KMS-11 (cell line): ENCODE measurements around the gene PPP1R14B.
A peak's percentile ranks its signal among the peaks of the same experiment; 100 is the strongest.

Experiments
- H2AFZ ChIP-seq: fragments of 200-600 bp; sonication (generic); 2 replicates; pipeline ENCODE4 v1.6.1; 2016; ENCODE audit warnings: antibody characterized with exemption, mixed run types, low read depth
- H3K27ac ChIP-seq: fragments of 200-600 bp; sonication (generic); 2 replicates; pipeline ENCODE4 v1.6.1; 2016; ENCODE audit warnings: mild to moderate bottlenecking, mixed run types
- H3K27me3 ChIP-seq: fragments of 200-600 bp; sonication (generic); 2 replicates; pipeline ENCODE4 v1.6.1; 2017; ENCODE audit warnings: mild to moderate bottlenecking, low read depth, mixed run types, moderate library complexity; ENCODE audit not compliant: insufficient read depth
- H3K36me3 ChIP-seq: fragments of 200-600 bp; sonication (generic); 2 replicates; pipeline ENCODE4 v1.6.1; 2017; ENCODE audit warnings: mild to moderate bottlenecking, mixed run types; ENCODE audit not compliant: insufficient read depth
- H3K4me1 ChIP-seq: fragments of 200-600 bp; sonication (generic); 2 replicates; pipeline ENCODE4 v1.6.1; 2016; ENCODE audit warnings: mild to moderate bottlenecking, low read depth, mixed run types; ENCODE audit not compliant: poor library complexity, severe bottlenecking
- H3K4me2 ChIP-seq: fragments of 200-600 bp; sonication (generic); 2 replicates; pipeline ENCODE4 v1.7.0; 2016; ENCODE audit warnings: mild to moderate bottlenecking, mixed run types
- H3K4me3 ChIP-seq: fragments of 200-600 bp; sonication (generic); IDR thresholded peaks from 2 replicates; pipeline ENCODE4 v1.6.1; 2017; ENCODE audit warnings: low read depth, low read length, mixed read lengths; ENCODE audit not compliant: insufficient read depth
- H3K79me2 ChIP-seq: fragments of 200-600 bp; sonication (generic); 2 replicates; pipeline ENCODE4 v1.6.1; 2016; ENCODE audit warnings: low read depth, mixed run types; ENCODE audit not compliant: insufficient read depth
- H3K9ac ChIP-seq: fragments of 200-600 bp; sonication (generic); 2 replicates; pipeline ENCODE4 v1.6.1; 2016; ENCODE audit warnings: mild to moderate bottlenecking, mixed run types
- H4K20me1 ChIP-seq: fragments of 200-600 bp; sonication (generic); 2 replicates; pipeline ENCODE4 v1.6.1; 2016; ENCODE audit warnings: mild to moderate bottlenecking, mixed run types; ENCODE audit not compliant: insufficient read depth
- TF ChIP-seq, protein P1 (sequence below): fragments of 200-600 bp; sonication (generic); conservative IDR thresholded peaks from 2 replicates; pipeline ENCODE4 v1.6.1; 2017; ENCODE audit warnings: low read depth, mild to moderate bottlenecking, antibody characterized with exemption, low read length, moderate library complexity, mixed read lengths

The PPP1R14B gene

DNA sequence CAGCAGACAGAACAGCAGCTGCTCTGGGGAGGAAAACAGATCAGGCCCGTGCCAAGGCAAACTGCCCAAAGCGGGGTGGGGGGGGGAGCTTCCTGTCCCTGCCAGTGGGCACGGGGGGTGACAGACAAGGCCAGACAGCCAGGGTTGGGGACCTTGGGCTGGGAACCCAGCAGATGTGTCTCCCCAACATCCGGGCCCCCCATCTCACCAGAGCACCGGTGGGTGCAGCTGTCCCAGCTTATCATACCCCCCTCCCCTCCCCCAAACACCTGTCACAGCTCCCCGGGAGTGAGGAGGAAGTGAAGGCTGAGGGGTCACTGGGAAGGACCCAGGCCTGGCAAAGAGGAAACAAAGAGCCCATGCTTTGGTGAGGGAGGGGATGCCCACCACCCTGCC, 1.3 kb downstream of the PPP1R14B start:
- Histone ChIP-seq H4K20me1 (no peaks in the 10 kb centered on the region), H3K27me3 (no peaks in the 10 kb centered on the region), H2AFZ (no peak overlapping the region), H3K4me2 (peak overlapping the region; percentile 73), H3K27ac (peak overlapping the region; percentile 66), H3K9ac (peak overlapping the region; percentile 81), H3K4me1 (peaks cover 22% of the 10 kb centered on the region), H3K36me3 (peaks cover 4% of the 10 kb centered on the region; the same call in 1 of the 2 replicates), H3K79me2 (peaks cover 31% of the 10 kb centered on the region), H3K4me3 (no peak overlapping the region)
- TF ChIP-seq, protein P1, sequence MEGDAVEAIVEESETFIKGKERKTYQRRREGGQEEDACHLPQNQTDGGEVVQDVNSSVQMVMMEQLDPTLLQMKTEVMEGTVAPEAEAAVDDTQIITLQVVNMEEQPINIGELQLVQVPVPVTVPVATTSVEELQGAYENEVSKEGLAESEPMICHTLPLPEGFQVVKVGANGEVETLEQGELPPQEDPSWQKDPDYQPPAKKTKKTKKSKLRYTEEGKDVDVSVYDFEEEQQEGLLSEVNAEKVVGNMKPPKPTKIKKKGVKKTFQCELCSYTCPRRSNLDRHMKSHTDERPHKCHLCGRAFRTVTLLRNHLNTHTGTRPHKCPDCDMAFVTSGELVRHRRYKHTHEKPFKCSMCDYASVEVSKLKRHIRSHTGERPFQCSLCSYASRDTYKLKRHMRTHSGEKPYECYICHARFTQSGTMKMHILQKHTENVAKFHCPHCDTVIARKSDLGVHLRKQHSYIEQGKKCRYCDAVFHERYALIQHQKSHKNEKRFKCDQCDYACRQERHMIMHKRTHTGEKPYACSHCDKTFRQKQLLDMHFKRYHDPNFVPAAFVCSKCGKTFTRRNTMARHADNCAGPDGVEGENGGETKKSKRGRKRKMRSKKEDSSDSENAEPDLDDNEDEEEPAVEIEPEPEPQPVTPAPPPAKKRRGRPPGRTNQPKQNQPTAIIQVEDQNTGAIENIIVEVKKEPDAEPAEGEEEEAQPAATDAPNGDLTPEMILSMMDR, result no peak

DNA sequence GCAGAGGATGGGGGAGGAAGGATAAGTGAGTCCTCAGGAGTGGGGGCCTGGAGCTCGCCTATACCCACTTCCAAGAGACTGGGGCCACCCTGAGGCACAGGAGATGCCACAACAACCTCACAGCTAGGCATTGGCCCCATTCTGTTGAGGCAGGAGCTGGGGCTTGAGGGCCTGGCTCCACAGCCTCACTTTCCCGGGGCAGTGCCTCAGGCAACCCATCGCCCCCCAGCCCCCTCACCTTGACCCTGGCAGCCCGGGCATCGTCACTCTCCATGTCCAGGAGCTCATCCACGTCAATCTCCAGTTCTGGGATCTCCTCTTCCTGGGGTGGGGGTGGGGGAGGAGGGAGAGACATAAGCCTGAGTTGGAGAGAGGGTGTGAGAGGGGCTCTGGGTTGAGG, 1.8 kb downstream of the PPP1R14B start:
- peak overlapping the region; percentile 73 for H3K4me2 ChIP-seq
- no peaks in the 10 kb centered on the region for H3K27me3 ChIP-seq
- H3K79me2 ChIP-seq, result peaks cover 31% of the 10 kb centered on the region
- H3K4me1 ChIP-seq, result peaks cover 26% of the 10 kb centered on the region
- peaks cover 4% of the 10 kb centered on the region; the same call in 1 of the 2 replicates for H3K36me3 ChIP-seq
- H3K9ac ChIP-seq, result peak overlapping the region; percentile 81; the same call in 1 of the 2 replicates
- no peak overlapping the region for H3K4me3 ChIP-seq
- no peak overlapping the region for H2AFZ ChIP-seq
- peak overlapping the region; percentile 66; the same call in 1 of the 2 replicates for H3K27ac ChIP-seq
- H4K20me1 ChIP-seq, result no peaks in the 10 kb centered on the region
- TF ChIP-seq, protein P1, result no peak

DNA sequence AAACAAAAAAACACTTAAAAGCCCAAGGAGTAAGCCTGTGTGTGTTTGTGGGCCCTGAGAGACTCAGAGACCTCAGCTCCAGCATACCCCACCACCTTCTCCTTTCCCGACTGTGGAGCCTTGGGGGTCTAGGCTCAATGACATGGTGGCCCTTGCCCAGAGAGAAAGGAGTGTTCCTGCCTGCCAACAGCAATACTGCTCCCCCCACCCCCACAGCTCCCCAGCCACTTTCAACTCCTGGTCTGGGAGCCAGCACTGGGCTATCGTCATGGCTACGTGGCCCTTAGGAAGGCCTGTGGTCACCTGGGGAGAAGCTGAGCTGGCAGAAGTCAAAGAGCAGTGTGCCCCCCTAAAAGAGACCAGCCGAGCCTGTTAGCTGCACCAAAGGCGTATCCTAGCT, 2.6 kb downstream of the PPP1R14B start:
- H3K9ac ChIP-seq, result no peak overlapping the region
- H3K4me2 ChIP-seq, result no peak overlapping the region; the same call in 1 of the 2 replicates

DNA sequence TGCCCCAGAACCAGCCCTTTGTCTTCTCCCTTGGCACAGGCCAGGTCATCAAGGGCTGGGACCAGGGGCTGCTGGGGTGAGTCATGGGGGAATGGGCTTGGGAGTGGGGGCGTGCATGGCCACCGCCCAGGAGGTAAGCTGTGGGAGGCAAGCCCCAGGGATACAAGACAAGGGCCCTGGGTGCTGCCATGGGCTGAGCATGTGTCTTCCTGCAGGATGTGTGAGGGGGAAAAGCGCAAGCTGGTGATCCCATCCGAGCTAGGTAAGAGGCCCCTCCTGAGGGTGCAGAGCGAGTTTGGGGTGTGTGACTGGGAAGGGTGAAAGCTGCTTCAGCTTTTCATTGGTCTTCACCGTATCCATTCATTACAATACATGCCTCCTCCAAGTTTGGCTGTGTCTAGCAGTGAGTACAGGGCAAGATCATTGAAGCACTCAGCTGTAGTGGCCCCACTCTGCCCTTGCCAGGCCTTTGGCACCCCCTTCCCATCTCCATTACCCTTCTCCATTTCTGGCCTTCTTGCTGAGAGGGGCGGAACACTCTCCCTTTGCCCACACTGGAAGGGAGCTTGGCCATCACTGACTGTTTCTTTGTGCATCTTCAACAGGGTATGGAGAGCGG, 3.4 kb downstream of the PPP1R14B start:
- TF ChIP-seq, protein P1, result no peak
- Histone ChIP-seq H3K79me2 (peaks cover 31% of the 10 kb centered on the region), H3K4me1 (peaks cover 35% of the 10 kb centered on the region), H3K4me3 (no peak overlapping the region), H3K4me2 (no peak overlapping the region), H3K27ac (no peak overlapping the region), H3K27me3 (no peaks in the 10 kb centered on the region), H3K36me3 (peaks cover 4% of the 10 kb centered on the region; the same call in 1 of the 2 replicates), H3K9ac (no peak overlapping the region), H4K20me1 (no peaks in the 10 kb centered on the region), H2AFZ (no peak overlapping the region)

More for the DNA sequence above, 2.6 kb downstream of the PPP1R14B start:
- no peak overlapping the region for H3K4me3 ChIP-seq
- no peak overlapping the region for H3K27ac ChIP-seq
- no peak overlapping the region for H2AFZ ChIP-seq
- no peaks in the 10 kb centered on the region for H3K27me3 ChIP-seq
- H4K20me1 ChIP-seq, result no peaks in the 10 kb centered on the region
- TF ChIP-seq, protein P1, result no peak
- H3K36me3 ChIP-seq, result peaks cover 4% of the 10 kb centered on the region; the same call in 1 of the 2 replicates
- peaks cover 31% of the 10 kb centered on the region for H3K79me2 ChIP-seq
- H3K4me1 ChIP-seq, result peaks cover 35% of the 10 kb centered on the region
